Measurements from ENCODE around the gene NR5A1.

- TF ChIP-seq POLR2AphosphoS5 (IDR thresholded peaks at IDR 0.05) (no peak), POLR2A (IDR thresholded peaks at IDR 0.05) (no peak)
Observed at GRCh38 chr9:124506931-124507879, at the start of gene NR5A1.

All from gastroesophageal sphincter (tissue), 2 donors.